HG03135 (cell line): ENCODE measurements around the gene FURIN.
"Not testable (repeated sequence)": the region's sequence is repeated elsewhere in the genome, so short reads cannot be mapped to it uniquely, and the experiment has no call there.

Experiments
- ATAC-seq: cut with Tn5 transposase; IDR thresholded peaks from one replicate; pipeline ENCODE4 v1.9.1; 2021; ENCODE audit warnings: mild to moderate bottlenecking, moderate library complexity; ENCODE audit not compliant: unreplicated experiment

The FURIN gene

DNA sequence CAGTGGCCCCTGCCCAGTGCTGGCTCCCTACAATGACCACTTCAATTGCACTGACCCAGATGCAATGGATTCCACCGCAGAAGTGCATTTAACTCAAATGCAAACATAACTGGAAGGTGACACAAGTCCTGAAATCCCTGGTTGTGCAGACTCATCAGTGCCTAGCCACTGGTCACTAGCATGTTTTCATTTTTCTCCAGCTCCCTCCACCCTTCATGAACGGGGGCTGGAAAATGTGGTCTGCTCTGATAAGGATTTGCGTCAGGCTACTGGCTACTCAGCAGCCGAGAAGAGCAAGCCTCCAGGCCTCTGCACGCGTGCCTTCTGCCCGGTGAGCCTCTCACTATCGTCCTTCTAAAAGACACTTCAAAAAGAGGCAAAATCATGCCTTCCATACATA, 27.4 kb upstream of the FURIN start:
- no peak for ATAC-seq

DNA sequence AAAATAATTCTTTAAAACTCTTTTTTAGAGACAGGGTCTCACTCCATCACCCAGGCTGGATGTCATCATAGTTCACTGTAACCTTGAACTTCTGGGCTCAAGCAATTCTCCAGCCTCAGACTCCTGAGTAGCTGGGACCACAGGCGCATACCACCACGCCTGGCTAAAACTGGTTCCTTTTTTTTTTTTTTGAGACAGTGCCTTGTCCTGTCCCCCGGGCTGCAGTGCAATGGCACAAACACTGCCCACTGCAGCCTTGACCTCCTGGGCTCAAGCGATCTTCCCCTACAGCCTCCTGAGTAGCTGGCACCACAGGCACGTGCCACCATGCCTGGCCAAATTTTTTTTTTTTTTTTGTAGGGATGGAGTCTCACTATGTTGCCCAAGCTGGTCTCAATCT, 23.7 kb upstream of the FURIN start:
- ATAC-seq, result no peak

DNA sequence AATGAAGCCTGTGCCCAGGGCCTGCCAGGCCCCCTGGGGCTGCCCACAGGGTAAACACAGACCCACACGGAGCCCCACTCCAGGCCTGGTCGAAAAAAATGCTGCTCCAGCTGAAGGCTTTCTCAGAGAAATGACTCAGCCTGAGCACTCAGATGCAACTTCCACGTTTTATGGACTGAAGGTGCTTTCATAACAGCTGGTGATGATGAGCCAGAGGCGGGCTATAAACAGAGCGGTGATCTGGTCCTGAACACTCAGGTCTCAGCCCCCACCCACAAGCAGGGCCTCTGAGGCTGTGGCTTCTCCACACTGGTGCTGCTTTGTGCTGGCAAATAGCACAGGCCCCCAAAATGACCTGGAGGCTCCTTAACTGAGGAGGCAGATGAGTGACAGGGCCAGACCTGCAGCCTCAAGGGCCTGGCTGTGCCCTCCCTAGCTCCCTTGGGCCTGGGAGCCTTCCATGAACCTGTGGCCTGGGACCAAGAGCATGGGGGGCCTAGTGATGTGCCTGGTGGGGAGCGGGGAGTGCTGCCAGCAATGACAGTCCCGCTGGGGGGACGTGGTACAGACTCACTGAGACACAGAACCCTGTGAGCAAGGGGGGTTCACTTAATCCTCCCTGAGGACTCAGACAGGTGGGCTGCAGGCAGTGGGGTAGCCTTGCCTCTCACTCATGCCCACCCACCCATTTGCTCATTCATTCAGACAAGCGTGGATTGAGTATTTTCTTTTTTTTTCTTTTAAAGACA, 23.0 kb upstream of the FURIN start:
- ATAC-seq, result peak; percentile 90

DNA sequence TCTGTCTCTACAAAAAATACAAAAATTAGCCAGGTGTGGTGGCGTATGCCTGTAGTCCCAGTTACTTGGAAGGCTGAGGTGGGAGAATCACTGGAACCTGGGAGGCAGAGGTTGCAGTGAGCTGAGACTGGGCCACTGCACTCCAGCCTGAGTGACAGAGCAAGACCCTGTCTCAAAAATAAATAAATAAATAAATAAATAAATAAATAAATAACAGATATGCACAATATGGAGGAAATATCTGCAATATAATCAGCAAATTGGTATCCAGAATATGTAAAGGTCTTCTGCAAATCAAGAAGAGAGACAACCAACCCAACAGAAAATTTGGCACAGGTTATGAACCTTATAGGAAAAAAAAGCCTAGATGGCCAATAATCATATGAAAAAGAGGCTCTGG, 19.0 kb upstream of the FURIN start:
- not testable (repeated sequence) for ATAC-seq

DNA sequence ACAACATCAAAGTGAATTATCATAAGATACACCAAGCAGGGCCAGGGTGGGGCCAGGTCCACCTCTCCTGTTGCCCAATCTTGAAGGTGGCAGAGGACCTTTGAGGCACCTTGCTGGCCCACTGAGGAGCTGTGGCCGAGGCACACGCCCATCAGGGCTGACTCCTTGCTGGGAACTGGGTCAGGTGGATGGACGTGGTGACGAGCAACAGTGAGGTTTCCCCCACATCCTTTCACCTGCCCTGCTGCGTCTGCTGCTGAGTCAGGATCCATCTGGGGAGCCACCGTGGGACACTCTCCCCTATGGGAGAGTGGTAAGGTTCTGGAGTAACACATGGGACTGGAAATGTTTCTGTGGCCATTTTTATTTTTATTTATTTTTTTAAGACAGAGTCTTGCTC, 17.3 kb upstream of the FURIN start:
- no peak for ATAC-seq

DNA sequence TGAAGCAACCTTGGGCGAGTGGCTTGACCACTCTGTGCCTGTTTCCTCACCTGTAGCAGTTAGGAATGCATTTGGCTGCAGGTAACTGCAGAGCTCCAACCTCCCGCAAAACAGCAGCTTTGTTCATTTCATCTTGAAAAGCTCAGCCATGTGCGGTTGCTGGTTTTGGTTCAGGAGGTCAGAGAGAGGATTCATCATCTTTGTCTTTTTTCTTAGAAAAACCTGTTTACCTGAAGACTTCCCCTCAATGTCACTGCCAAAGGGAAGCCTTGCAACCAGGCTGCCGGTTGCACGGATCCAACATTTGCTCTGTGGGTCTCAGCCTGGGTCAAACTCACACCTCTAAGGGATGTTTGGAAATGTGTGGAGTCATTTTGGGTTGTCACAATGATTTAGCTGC, 16.4 kb upstream of the FURIN start:
- no peak for ATAC-seq

DNA sequence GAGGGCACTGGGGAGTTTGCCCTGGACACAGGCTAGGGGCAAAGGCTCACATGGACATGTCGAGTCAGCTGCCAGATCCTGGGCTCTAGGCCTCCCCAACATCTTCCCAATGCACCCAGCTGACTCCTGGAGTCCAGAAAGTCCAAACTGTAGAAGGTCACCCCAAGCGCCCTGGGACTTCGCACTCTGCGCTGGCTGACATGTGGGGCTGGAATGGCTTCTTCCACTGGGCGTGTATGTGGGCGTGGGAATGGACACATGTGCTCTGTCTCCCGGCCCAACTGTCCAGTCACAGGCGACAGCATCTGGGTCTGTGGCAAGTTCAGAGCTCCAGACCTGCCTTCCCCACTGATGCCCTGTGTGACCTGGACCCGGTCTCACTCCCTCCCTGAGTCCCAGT, 13.2 kb upstream of the FURIN start:
- ATAC-seq, result no peak

DNA sequence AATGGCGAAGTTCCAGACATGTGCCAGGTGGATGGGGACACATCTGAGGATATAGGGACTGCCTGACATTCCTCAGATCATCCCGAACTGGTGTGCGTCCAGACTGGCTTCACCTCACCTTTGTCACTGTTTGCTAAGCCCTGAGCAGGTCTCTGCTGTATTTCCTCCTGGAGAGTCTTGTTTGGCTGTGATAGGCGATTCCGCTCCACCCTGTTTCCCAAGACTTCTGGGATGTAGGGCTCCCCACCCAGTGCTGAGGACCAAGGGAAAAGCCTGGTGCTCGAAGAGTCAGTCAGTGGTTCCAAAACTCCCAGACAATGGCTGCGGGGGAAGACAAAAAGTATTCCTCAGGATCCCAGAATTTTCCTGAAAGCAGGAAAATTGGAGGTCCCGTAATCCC, 11.1 kb upstream of the FURIN start:
- ATAC-seq, result no peak

DNA sequence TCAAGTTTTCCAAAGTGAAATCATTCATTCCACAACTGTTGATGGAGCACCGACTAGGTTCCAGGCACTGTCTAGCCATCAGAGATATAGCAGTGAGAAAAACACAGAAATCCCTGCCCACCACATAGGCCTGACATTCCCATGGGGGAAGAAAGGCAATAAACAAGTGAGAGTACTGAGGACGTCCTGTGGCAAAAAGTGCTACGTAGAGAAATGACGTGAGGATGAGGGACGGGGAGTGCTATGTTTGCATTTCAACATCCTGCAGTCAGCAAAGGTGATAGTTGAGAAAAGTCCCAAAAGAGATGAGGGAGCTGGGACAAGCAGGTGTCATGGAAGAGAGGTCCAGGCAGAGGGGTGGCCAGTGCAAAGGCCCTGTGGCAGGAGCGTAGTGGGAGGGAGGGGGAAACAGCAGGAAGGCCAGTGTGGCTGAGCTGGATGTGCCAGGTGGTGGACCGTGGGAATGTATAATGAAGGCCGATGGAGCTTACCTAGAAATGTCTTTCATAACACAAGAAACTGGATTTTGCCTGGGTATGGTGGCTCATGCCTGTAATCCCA, 10.4 kb upstream of the FURIN start:
- no peak for ATAC-seq

DNA sequence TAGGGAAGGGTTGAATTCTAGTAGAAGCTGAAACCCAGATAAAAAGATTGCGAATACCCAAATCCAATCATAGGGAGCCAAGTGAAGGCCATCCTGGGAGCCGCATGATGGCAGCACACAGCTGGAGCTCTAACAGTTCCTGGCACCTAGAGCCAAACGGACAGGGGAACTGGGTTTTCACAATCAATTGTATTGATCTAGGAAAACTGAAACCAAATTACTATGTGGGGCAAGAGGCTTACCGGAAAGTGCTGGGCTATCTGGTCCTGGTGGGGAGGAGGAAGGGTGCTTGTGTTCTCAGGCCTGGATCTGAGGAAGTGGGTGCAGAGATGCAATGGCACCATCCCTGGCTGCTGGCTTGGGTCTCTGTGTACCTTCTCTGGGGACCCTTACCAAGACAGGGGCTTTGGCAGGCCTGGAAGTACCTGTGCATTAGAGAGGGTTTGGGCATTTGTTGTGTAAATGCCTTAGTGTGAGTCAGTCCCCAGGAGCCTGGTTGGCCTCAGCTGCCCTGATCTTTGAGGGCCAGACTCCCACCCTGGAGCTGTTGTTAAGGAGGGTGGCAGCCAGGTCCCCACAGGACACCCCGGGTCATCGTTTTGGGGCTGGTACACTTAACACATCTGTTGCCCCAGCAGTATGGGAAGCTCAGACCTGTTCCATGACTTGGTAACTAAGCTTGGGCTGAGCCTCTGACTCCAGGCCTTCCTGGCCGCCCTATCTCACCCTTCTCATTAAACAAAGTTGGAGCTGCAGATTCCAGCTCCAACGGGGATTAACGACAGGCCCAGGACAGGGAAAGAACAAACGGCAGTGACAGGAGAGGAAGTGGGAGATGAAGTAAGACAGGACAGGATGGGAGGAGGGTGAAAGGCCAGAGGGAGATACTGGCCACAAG, 8.9 kb upstream of the FURIN start:
- no peak for ATAC-seq

DNA sequence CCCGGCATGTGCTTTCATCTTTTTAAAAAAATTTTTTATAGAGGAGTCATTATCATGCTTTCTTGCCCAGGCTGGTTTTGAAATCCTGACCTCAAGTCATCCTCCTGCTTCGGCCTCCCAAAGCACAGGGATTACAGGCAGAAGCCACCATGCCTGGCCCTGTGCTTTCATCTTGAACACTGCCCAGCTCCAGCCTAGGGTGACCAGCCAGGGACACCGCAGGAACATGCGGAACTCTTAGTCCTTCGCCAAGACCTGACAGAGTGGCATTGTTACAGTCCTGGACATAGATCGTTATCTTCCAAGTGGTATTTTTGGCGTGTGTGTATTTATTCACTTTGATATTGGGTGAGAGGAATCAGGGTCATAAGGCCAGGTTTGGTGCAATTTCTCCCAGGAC, 7.9 kb upstream of the FURIN start:
- ATAC-seq, result no peak

DNA sequence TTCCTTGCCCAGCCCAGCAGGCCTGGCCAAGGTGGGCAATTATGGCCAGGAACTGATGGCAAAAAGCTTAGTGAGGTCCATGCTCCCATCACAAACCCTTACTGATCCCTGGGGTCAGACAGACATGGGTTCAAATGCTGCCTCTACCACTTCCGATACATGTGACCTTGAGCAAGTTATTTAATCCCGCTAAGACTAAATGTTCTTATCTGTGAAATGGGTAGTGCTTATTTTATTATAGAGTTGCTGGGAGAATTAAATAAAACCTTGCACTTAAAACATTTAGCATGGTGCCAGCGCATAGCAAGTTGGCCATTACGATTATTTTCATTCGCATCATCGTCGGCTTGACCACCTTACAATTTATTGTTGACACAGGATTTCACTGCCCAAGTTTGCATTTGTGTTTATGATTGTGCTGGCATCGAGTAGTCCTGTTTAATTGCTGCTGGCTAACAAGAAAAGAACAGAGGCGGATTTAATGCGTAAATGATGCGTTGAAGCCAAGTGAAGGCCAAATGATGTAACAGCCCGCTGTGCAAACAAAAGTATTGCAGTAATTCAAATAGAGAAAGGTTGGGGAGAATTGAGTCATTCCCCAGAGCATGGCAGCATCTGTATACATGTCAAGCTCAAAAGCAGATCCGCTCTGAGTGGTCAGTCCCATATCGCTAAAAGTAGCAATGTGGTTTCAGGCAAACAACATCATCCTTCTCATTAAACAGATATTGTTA, 7.3 kb upstream of the FURIN start:
- no peak for ATAC-seq

DNA sequence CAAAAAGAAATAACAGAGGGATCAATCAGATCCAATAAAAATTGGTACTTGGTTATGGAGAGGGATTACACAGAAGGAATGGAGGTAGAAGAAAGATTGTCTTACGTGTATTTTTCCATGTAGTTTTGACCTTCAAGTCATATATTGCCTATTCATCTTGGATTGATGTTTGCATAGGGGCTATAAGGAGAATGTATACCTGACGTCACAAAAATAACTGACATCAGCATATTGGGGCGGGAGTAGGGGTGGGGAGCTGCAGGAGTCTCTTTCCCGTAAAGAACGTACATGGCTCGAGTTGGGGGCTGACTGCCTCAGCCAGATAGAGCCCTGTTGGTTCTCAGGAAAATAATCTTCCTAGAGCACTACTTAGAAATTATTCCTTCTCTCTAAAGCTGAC, 5.9 kb upstream of the FURIN start:
- ATAC-seq, result no peak

DNA sequence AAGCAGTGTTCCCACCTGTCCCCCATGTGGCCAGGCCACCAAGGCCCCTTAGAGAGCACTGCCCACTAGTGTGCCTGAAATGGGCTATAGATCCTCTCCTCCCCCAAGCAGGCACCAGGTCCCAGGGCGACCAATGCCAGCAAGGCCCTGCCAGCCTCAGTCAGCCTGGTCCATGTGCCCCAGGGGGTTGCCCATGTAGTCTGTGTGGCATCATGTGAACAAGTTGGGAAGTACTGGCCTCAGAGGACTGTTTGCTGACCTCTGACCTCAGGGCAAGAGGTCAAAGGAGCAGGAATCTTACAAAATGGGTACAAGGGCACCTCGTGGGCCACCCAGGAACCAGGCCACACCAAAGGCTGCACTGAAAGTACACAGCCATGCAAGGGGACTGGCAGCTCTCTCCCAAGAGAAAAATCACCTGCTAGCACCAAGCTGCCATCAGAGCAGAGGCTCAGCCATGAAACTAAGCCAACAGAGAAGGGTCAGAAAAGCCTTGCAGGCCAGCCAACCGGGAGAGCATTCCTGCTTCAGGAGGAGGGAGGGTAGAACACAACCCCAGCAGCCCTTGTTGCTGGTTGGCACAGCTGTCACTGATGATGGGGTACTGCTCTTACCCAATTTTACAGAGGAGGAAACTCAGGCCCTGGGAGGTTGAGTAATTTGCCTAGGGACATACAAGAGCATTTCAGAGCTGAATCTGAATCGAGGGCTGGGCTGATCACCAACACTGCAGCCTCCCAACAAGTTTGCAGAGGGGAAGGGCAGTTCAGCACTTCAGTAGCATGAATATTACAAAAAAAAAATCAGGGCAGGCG, 5.2 kb upstream of the FURIN start:
- no peak for ATAC-seq

DNA sequence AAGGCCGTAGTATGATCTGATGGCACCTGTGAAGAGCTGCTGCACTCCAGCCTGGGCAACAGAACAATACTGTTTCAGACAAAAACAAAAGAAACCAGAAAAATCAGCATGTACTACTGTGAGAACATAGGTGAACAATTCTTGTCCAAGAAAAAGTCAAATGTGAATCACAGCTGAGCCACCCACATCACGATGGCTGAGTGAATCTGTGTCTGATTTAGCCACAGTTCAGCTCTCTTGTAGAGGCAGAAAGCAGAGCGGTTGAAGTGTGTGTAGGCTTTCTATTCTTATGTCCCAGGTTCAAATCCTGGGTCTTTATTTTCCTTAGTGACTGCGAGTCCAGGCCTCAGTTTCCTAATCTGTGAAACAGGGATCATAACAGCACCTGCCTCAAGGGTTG, 4.4 kb upstream of the FURIN start:
- ATAC-seq, result no peak

DNA sequence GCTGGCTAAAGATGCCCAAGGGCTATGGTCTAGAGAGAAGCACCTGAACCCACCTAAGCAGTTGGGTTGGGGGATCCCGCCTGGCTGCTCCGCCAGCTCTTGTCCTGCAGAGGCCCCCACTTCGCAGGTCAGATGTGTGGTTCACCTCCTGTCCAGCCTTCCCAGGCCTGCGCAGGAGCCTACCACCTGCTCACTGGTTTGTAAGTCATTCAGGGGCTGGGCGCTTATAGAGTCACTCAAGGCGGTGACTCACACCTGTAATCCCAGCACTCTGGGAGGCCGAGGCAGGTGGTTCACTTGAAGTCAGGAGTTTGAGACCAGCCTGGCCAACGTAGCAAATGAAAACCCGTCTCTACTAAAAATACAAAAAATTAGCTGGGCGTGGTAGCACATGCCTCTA, 3.9 kb upstream of the FURIN start:
- no peak for ATAC-seq

DNA sequence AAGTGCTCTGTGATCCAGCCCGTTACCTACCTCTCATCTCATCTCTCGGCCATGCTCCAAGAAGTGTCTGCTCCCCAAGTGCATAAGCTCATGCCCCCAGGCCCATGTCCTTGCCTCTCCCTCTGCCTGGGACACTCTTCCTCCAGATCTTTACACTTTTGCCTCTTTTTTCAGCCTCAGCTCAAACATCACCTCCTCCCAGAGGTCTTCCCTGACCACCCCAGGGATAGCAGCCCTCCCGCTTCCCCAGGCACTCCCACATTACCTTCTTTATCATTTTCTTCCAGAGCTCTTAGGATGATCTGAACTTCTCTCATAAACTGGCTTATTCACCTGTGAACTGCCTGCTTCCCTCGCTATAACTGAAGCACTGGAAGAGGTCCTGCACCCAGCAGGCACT, 2.7 kb upstream of the FURIN start:
- ATAC-seq, result no peak

DNA sequence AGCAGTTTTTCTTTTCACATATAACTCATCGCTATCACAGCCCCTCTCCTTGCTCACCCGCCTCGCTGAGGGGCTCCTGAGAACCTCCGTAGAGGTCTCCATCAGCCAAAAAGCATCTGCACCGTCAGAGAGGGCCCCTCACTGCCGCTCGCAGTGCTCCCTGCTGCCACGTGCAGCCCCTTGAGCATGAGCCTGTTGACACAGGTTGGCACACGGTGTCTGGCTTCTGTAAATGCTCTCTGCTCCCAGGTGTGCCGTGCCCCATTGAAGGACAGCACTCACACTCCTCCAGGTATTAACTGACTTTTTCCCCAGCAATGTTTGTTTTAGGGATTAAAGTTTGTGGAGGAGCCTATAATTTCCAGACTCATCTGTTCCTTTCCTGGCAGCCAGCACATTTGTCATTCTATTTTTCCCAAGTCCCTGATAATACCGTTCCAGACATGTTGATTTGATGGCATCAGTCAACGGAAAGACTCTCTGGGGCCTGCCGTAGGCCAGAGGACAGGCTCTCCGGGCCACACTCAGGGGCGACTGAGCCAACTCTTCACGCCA, 2.1 kb upstream of the FURIN start:
- no peak for ATAC-seq

DNA sequence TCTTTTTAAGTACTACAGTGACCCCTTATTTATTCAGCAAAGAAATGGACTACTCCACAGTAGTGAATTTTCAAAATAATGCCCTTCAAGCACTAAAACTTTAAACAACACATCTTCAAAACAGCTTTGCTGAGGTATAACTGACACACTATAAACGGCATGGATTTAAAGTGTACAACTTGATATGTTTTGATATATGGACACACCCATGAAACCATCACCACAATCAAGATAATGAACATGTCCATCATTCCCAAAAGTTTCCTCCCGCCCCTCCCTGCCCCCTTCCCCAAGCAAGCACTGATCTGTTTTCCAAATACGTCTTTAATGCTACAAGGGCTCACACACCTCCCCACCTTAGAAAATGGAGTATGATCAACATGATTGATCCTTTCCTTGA, 1.6 kb upstream of the FURIN start:
- ATAC-seq, result no peak

DNA sequence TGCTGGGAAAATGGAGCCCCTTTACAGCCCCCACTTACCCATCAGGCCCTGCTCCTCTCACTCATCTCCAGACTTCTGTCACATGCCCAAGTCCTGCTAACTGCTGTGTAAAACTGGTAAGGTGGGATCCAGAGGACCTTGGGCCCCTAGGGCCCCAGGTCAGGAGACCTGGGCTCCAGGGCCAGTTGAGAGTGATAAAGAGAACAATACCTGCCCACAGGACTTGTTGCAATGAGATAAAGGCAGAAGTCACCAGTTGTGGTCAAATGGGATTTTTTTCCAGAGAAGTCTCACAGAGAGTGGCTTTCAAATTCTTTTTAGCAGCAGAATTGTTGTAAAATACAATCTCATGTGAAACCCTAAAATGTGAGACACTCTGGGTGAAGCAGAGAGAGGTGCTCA, 753 bp downstream of the FURIN start:
- ATAC-seq, result no peak
